DOHH2 (cell line): ENCODE results near the gene HCCS.

Experiments
- CTCF ChIP-seq: fragments of 200-600 bp; sonication (generic); IDR thresholded peaks from one replicate; pipeline ENCODE4 v1.5.1; 2014; ENCODE audit warnings: antibody characterized with exemption, mild to moderate bottlenecking, low read depth, low read length; ENCODE audit not compliant: poor library complexity, severe bottlenecking
- EZH2phosphoT487 ChIP-seq: fragments of 200-600 bp; sonication (generic); IDR thresholded peaks from 2 replicates; pipeline ENCODE4 v1.6.1; 2017; ENCODE audit warnings: borderline replicate concordance, mild to moderate bottlenecking, antibody characterized with exemption, low read length, moderate library complexity, mixed read lengths

GRCh38 chrX:11113731-11114130, 2.6 kb downstream of the HCCS start:
- no peak for TF ChIP-seq CTCF
- TF ChIP-seq EZH2phosphoT487: no peak
